MCF 10A (cell line): Measurements from ENCODE around the gene SLC25A5. TPM values are rescaled to one million over a fixed set of nuclear protein-coding genes. Genes with fewer than 3 reads are reported as not detected.
A peak's percentile ranks its signal among the peaks of the same experiment; 100 is the strongest.

Source experiments
- BruUV-seq: library from RNA; stranded (reverse); fragments of 400-500 nt; replicated peaks from 2 replicates; lab custom pipeline; 2021; lab: Mats Ljungman, UMichigan
- CTCF ChIA-PET: fragments of 300-600 bp; sonication (Branson Sonifier 250); formaldehyde crosslinking; extraction: SDS; loops from one replicate; lab custom pipeline; 2021; ENCODE audit warnings: antibody characterized with exemption, inconsistent platforms; lab: Yijun Ruan, JAX
- POLR2A ChIA-PET: fragments of 300-600, 350-650 bp; sonication (Branson Sonifier 250); formaldehyde crosslinking; extraction: SDS; loops from one replicate; lab custom pipeline; 2020; ENCODE audit warnings: antibody characterized with exemption, inconsistent platforms; lab: Yijun Ruan, JAX
- DNase-seq: peaks from one replicate; pipeline ENCODE4 v3.0.0-alpha.2; 2018; ENCODE audit not compliant: unreplicated experiment
- H3K27ac Mint-ChIP-seq: one replicate; pipeline ENCODE4 v1.8.0; 2022; ENCODE audit warnings: mild to moderate bottlenecking, low read depth, mixed read lengths; ENCODE audit not compliant: unreplicated experiment
- H3K27me3 Mint-ChIP-seq: one replicate; pipeline ENCODE4 v1.8.0; 2022; ENCODE audit warnings: mixed read lengths; ENCODE audit not compliant: insufficient read depth, unreplicated experiment
- H3K36me3 Mint-ChIP-seq: one replicate; pipeline ENCODE4 v1.8.0; 2022; ENCODE audit warnings: mild to moderate bottlenecking, moderate library complexity, mixed read lengths; ENCODE audit not compliant: insufficient read depth, unreplicated experiment
- H3K4me1 Mint-ChIP-seq: one replicate; pipeline ENCODE4 v1.8.0; 2022; ENCODE audit warnings: mixed read lengths; ENCODE audit not compliant: insufficient read depth, unreplicated experiment
- H3K4me3 Mint-ChIP-seq: one replicate; pipeline ENCODE4 v1.8.0; 2022; ENCODE audit warnings: mild to moderate bottlenecking, moderate library complexity, mixed read lengths; ENCODE audit not compliant: unreplicated experiment
- H3K9me3 Mint-ChIP-seq: one replicate; pipeline ENCODE4 v1.8.0; 2022; ENCODE audit warnings: mixed read lengths; ENCODE audit not compliant: unreplicated experiment
- CTCF ChIP-seq: fragments of 200-600 bp; IDR thresholded peaks from one replicate; pipeline ENCODE4 v1.8.0; 2022; ENCODE audit warnings: antibody characterized with exemption, mild to moderate bottlenecking; ENCODE audit not compliant: unreplicated experiment
- intact Hi-C: fragments of 100-400 bp; cut with micrococcal nuclease; formaldehyde crosslinking; loops from 2 replicates; pipeline ENCODE4 v1.14.1; 2022
- total RNA-seq: library from RNA; stranded (reverse); gene quantifications from 2 replicates; pipeline ENCODE4 v1.2.3, GENCODE V29; 2022

SLC25A5 gene
- total RNA-seq, 1 experiment from 2014 or later = 405 TPM

DNA sequence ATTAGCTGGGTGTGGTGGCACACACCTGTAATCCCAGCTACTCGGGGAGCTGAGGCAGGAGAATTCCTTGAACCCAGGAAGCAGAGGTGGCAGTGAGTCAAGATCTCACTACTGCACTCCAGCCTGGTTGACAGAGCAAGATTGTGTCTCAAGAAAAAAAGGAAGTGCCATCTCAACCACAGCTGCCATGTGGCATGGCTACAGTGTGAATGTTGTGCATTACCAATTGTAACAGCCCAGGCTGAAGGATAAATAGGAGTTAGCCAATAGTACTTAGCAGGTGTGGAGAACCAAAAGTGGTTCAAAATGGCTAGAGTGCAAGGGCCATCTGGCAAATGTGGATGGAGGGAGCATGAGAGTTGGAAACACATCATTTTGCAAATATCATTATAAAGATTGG is 28.9 kb downstream of the SLC25A5 start:
- POLR2A ChIA-PET = no interaction called here
- Mint-ChIP-seq H3K36me3 (no peaks in the 10 kb centered on the region), H3K9me3 (no peaks in the 10 kb centered on the region), H3K4me3 (no peak overlapping the region), H3K4me1 (peaks cover 15% of the 10 kb centered on the region), H3K27me3 (no peaks in the 10 kb centered on the region), H3K27ac (no peak overlapping the region)
- no peak for TF ChIP-seq CTCF
- no TSS peak for BruUV-seq
- intact Hi-C loops = no loop called here
- CTCF ChIA-PET = interaction anchor here (0.6 to 19.7 kb wide), 4 partner anchors 10 to 717 kb away, joined by 3 to 485 read pairs (median 3); no protein-coding TSS in a partner anchor
- DNase-seq = no peak

DNA sequence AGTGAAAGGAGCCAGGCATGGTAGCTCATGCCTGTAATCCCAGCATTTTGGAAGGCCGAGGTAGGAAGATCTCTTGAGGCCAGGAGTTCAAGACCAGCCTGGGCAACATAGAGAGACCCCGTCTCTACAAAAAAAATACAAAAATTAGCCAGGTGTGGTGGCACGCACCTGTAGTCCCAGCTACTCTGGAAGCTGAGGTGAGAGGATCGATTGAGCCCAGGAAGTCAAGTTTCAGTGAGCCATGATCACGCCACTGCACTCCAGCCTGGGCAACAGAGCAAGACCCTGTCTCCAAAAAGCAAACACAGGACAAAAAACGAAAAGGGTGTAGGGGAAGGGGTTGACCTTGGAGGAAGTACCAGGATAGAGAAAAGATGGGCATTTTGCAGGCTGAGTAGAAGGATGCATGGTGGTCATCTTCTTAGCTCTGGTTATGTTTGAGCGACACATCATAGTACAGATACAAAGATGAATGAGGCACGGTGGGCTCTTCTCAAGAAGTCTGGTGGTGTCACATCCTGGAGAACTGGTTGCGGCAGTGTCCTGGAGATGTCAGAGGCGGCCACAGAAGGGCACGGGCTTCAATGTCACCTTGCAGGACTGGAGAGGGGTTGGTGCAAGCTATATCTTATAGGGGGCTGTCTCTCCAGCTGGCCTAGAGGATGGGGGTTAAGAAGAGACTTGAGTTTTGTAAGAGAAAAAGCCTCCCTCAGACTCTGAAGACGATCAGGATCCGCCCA is 32.0 kb downstream of the SLC25A5 start:
- Mint-ChIP-seq H3K27ac (no peak overlapping the region), H3K27me3 (no peaks in the 10 kb centered on the region), H3K9me3 (no peaks in the 10 kb centered on the region), H3K4me3 (no peak overlapping the region), H3K36me3 (no peaks in the 10 kb centered on the region), H3K4me1 (peaks cover 22% of the 10 kb centered on the region)
- ChIA-PET POLR2A (interaction anchor here (1.0 kb wide), 1 partner anchor 31 kb away, joined by 3 read pairs; no protein-coding TSS in a partner anchor), CTCF (interaction anchor here (19.2 to 19.7 kb wide), 2 partner anchors 8 kb away, joined by 485 read pairs; no protein-coding TSS in a partner anchor)
- BruUV-seq = no TSS peak
- intact Hi-C loops = no loop called here
- no peak for TF ChIP-seq CTCF
- no peak for DNase-seq

- peaks cover 22% of the 10 kb centered on the region for H3K4me1 Mint-ChIP-seq
- no peak for DNase-seq
- no peak overlapping the region for H3K4me3 Mint-ChIP-seq
- no peaks in the 10 kb centered on the region for H3K27me3 Mint-ChIP-seq
- intact Hi-C loops = no loop called here
- ChIA-PET POLR2A (no interaction called here), CTCF (interaction anchor here (0.5 to 19.7 kb wide), 4 partner anchors 6 to 1125 kb away, joined by 3 to 485 read pairs (median 244); no protein-coding TSS in a partner anchor)
- no peaks in the 10 kb centered on the region for H3K9me3 Mint-ChIP-seq
- BruUV-seq = no TSS peak
- no peaks in the 10 kb centered on the region for H3K36me3 Mint-ChIP-seq
- no peak for TF ChIP-seq CTCF
- H3K27ac Mint-ChIP-seq = peak overlapping the region; percentile 3
Measured at GRCh38 chrX:119501511-119502148, 33.4 kb downstream of the SLC25A5 start.
